Measurements from ENCODE around the gene PCK2.

- no peak for TF ChIP-seq CTCF (IDR thresholded peaks at IDR 0.05)
- TF ChIP-seq EP300 (IDR thresholded peaks at IDR 0.05; ENCODE audit: low read depth), result no peak
- TF ChIP-seq POLR2AphosphoS5 (IDR thresholded peaks at IDR 0.05), result no peak
These were observed 29.3 kb upstream of the PCK2 start for GRCh38 chr14:24064856-24065255.

All from transverse colon (tissue), 4 donors.